ACC112 (cell line): ENCODE data around the gene FIG4.
"Not testable (repeated sequence)": the region's sequence is repeated elsewhere in the genome, so short reads cannot be mapped to it uniquely, and the experiment has no call there.

Source experiments
- H2AFZ ChIP-seq: fragments of 200-600 bp; sonication (generic); one replicate; pipeline ENCODE4 v1.6.0; 2017; ENCODE audit warnings: antibody characterized with exemption, low read length; ENCODE audit not compliant: unreplicated experiment
- H3K27ac ChIP-seq: fragments of 200-600 bp; sonication (generic); 2 replicates; pipeline ENCODE4 v1.5.1; 2014; ENCODE audit warnings: low read depth, mild to moderate bottlenecking, antibody characterized with exemption, low read length, moderate library complexity
- H3K27me3 ChIP-seq: fragments of 200-600 bp; sonication (generic); 2 replicates; pipeline ENCODE4 v1.6.1; 2014; ENCODE audit warnings: mild to moderate bottlenecking, antibody characterized with exemption, low read length, moderate library complexity, mixed read lengths; ENCODE audit not compliant: insufficient read depth
- H3K36me3 ChIP-seq: fragments of 200-600 bp; sonication (generic); 2 replicates; pipeline ENCODE4 v1.6.1; 2016; ENCODE audit warnings: mild to moderate bottlenecking, antibody characterized with exemption, low read length, moderate library complexity, mixed read lengths; ENCODE audit not compliant: insufficient read depth
- H3K4me1 ChIP-seq: fragments of 200-600 bp; sonication (generic); one replicate; pipeline ENCODE4 v1.6.1; 2016; ENCODE audit warnings: low read length, mixed read lengths; ENCODE audit not compliant: insufficient read depth, unreplicated experiment, control insufficient read depth
- H3K4me3 ChIP-seq: fragments of 200-600 bp; sonication (generic); 2 replicates; pipeline ENCODE4 v1.5.1; 2014; ENCODE audit warnings: mild to moderate bottlenecking, low read depth, low read length
- H3K79me2 ChIP-seq: fragments of 200-600 bp; sonication (generic); one replicate; pipeline ENCODE4 v1.6.0; 2016; ENCODE audit warnings: low read length; ENCODE audit not compliant: control insufficient read depth, unreplicated experiment, insufficient read depth

Gene FIG4

GRCh38 chr6:109867970-109868358 lies 176.9 kb downstream of the FIG4 start:
- Histone ChIP-seq H3K36me3 (no peaks in the 10 kb centered on the region), H3K4me3 (no peak overlapping the region), H3K27me3 (peaks cover 8% of the 10 kb centered on the region), H3K4me1 (no peaks in the 10 kb centered on the region), H2AFZ (no peak overlapping the region), H3K79me2 (no peaks in the 10 kb centered on the region), H3K27ac (no peak overlapping the region)

- not testable (repeated sequence) for H2AFZ ChIP-seq, H3K4me3 ChIP-seq, H3K27ac ChIP-seq, H3K36me3 ChIP-seq, H3K79me2 ChIP-seq, H3K4me1 ChIP-seq
- H3K27me3 ChIP-seq = peaks cover 19% of the 10 kb centered on the region
Observed at GRCh38 chr6:109869398-109870088, 178.4 kb downstream of the FIG4 start.

DNA sequence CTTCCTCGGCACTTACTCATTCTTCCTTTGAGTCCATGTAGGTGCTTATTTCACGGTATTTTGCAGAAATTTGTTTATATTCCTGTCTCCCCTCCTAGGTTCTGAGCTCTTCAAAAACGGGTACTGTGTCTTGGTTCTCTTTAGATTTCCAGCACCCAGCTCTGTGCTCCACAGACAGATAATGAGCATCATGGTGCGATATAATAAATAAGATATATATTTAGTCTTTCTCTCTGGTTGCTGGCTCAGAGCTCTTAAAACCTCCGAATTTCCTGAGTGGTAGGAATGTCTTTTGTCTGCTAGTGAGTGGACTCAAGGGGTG lies 179.0 kb downstream of the FIG4 start:
- H3K79me2 ChIP-seq = no peaks in the 10 kb centered on the region
- H3K27ac ChIP-seq = no peak overlapping the region
- no peak overlapping the region for H2AFZ ChIP-seq
- no peaks in the 10 kb centered on the region for H3K4me1 ChIP-seq
- no peaks in the 10 kb centered on the region for H3K36me3 ChIP-seq
- H3K27me3 ChIP-seq = peaks cover 24% of the 10 kb centered on the region
- no peak overlapping the region for H3K4me3 ChIP-seq

DNA sequence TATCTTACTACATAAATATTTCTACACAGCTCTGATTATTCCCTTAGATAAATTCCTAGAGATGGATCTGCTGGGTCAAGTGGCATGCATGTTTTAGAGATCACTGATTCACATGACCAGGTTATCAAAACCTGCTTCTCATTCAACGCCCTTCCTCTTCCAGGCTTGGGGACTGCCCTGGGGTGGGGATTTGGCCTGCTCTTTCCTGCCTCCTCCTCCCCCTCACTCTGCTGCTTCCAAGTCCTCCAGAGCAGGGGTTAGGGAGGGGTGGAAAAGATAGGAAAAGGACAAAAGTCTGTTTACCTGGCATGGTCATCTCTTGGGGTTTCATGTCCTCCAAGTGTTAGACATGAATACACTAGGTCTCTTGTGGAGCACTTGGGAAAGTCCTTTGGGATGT lies 181.5 kb downstream of the FIG4 start:
- no peaks in the 10 kb centered on the region for H3K79me2 ChIP-seq
- no peaks in the 10 kb centered on the region for H3K4me1 ChIP-seq
- H3K36me3 ChIP-seq = no peaks in the 10 kb centered on the region
- H3K27me3 ChIP-seq = peaks cover 49% of the 10 kb centered on the region
- no peak overlapping the region for H3K27ac ChIP-seq
- no peak overlapping the region for H2AFZ ChIP-seq
- H3K4me3 ChIP-seq = no peak overlapping the region

DNA sequence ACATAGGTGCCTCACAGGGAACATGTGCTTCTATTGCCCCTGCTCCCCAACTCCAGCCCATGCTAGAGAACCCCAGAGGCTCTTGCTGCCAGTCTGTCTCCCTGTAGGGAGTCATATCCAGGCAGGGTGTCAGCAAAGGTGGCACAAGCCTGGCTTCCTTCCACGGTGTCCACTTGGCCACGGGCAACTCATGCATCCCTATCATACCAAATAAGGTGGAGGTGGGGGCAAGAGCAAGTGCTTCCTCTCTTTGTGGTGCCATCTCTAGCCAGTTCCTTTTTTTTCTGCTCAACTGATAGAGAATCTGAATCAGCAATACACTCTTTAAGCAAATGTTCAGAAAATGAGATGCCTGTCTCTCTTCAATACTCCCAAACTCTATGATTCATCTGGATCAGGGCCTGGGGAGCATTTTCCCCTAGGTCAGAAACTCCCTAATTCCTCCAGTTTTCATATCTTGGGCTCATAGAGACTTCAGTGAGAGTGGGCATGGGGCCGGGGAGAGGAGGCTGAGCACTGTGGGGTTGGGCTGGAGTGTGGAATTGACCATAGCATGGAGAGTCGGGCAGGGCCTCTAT lies 182.0 kb downstream of the FIG4 start:
- H2AFZ ChIP-seq = no peak overlapping the region
- peaks cover 52% of the 10 kb centered on the region for H3K27me3 ChIP-seq
- no peaks in the 10 kb centered on the region for H3K4me1 ChIP-seq
- H3K79me2 ChIP-seq = no peaks in the 10 kb centered on the region
- H3K36me3 ChIP-seq = no peaks in the 10 kb centered on the region
- no peak overlapping the region for H3K27ac ChIP-seq
- H3K4me3 ChIP-seq = no peak overlapping the region

DNA sequence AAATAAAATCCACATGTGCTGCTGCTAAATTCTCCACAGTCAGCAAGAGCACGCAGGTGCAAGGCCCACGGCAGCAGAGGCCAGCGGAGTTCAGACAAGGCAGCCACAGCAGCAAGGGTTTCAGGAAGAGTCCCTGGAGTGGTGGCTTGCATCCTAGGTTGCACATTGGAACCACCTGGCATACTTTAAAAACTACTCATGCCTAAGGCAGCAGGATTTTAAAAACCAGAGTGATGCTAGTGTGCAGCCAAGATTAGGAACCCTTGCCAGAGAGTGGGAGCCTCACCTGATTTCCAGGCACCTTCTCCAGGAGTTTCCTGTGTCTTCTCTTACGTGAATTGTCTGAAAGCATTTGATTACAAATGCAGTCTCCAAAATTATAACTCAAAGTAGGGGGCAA lies 183.0 kb downstream of the FIG4 start:
- Histone ChIP-seq H3K4me1 (no peaks in the 10 kb centered on the region), H3K79me2 (no peaks in the 10 kb centered on the region), H3K27me3 (peaks cover 52% of the 10 kb centered on the region), H2AFZ (no peak overlapping the region), H3K36me3 (no peaks in the 10 kb centered on the region), H3K4me3 (no peak overlapping the region), H3K27ac (no peak overlapping the region)

DNA sequence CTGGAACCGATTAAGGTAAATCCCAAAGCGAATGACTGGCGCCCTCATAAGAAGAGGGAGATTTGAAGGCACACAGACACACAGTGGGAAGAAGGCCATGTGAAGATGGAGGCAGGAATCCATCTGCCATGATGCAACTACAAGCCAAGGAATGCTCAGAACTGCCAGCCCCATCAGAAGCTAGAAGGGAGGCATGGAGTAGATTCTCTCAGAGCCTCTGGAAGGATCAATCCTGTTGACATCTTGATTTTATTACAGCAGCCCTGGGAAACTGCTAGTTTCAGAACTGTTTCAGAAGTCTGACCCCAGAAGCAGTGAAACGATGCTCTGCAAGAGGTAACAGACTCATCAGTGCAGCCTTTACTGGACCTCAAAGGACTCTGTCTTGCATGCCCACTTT lies 183.5 kb downstream of the FIG4 start:
- Histone ChIP-seq H3K79me2 (no peaks in the 10 kb centered on the region), H2AFZ (no peak overlapping the region), H3K27me3 (peaks cover 52% of the 10 kb centered on the region), H3K36me3 (no peaks in the 10 kb centered on the region), H3K4me3 (no peak overlapping the region), H3K4me1 (no peaks in the 10 kb centered on the region), H3K27ac (no peak overlapping the region)
